Upper lobe of right lung (tissue), 1 donor: ENCODE results near the gene AGBL1. TPM values are rescaled to one million over a fixed set of nuclear protein-coding genes. Genes with fewer than 3 reads are reported as not detected.

Experiments used
- ATAC-seq: fragments of 200-7000 bp; cut with Tn5 transposase; one replicate; pipeline ENCODE4 v1.9.1; 2020; ENCODE audit warnings: mild to moderate bottlenecking, moderate library complexity
- DNase-seq: peaks from one replicate; pipeline ENCODE4 v3.0.0-alpha.2; 2020
- H3K27ac ChIP-seq: fragments of 200-600 bp; one replicate; pipeline ENCODE4 v1.8.0; 2022
- H3K27me3 ChIP-seq: fragments of 200-600 bp; one replicate; pipeline ENCODE4 v1.8.0; 2022; ENCODE audit warnings: mild to moderate bottlenecking
- H3K36me3 ChIP-seq: fragments of 200-600 bp; one replicate; pipeline ENCODE4 v1.8.0; 2022
- H3K4me1 ChIP-seq: fragments of 200-600 bp; one replicate; pipeline ENCODE4 v1.8.0; 2022
- H3K4me3 ChIP-seq: fragments of 200-600 bp; one replicate; pipeline ENCODE4 v1.8.0; 2022; ENCODE audit warnings: mild to moderate bottlenecking
- H3K9me3 ChIP-seq: fragments of 200-600 bp; one replicate; pipeline ENCODE4 v1.8.0; 2022
- intact Hi-C: fragments of 100-400 bp; cut with DNase I; formaldehyde crosslinking; loops from one replicate; pipeline ENCODE4 v1.11.0; 2022
- total RNA-seq: library from RNA; stranded (reverse); fragmentation: NEBNext Ultra II Directional; extraction: Animal tissue kit (Norgen Biotek cat#: 25700); gene quantifications from one replicate; pipeline ENCODE4 v1.2.1, GENCODE V29; 2021
- TF ChIP-seq, protein P1 (sequence below): fragments of 200-600 bp; IDR thresholded peaks from one replicate; pipeline ENCODE4 v1.8.0; 2022; ENCODE audit warnings: antibody characterized with exemption
- donor health status: DM: no; HTN: yes; CAD: no; lungs with severe emphysema.

Gene AGBL1
- total RNA-seq, 1 donor from 2014 or later = 6.5 TPM

DNA sequence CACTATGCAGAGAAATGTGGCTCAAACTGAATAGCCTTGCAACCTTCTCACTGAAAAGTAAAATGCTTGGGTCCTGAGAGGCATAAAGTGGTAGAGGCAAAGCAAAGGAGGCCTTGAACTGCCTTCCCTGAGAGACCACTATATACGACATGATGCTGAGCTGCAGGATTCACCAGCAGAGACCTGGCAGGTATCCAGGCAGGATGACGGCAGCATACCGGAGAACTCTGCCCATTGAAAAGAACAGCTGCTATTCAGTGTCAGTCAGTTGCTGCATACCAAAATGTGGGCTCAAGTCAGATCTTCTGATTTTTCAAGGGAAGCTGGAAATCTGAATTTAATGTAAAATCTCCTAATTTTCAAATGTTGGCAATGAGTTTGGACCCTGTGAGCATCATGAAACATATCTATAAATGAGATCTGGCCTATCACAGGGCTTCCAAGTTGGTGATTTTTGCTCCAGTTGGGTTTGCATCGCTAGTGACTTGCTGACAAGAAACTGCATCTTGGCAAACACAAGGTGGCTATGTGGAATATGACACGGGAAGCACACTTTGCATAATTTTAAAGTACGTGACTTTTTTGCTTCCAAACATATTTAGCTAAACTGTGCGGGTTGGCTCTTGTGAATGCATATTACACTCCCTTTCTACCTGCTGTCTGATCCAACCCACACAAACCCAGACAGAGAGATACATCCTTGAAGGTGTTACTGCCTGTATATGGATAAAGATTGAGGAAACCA lies 529.0 kb downstream of the AGBL1 start:
- Histone ChIP-seq H3K9me3 (no peaks in the 10 kb centered on the region), H3K36me3 (no peaks in the 10 kb centered on the region), H3K4me3 (no peak overlapping the region), H3K27me3 (no peaks in the 10 kb centered on the region), H3K4me1 (no peaks in the 10 kb centered on the region), H3K27ac (no peak overlapping the region)
- TF ChIP-seq, protein P1, sequence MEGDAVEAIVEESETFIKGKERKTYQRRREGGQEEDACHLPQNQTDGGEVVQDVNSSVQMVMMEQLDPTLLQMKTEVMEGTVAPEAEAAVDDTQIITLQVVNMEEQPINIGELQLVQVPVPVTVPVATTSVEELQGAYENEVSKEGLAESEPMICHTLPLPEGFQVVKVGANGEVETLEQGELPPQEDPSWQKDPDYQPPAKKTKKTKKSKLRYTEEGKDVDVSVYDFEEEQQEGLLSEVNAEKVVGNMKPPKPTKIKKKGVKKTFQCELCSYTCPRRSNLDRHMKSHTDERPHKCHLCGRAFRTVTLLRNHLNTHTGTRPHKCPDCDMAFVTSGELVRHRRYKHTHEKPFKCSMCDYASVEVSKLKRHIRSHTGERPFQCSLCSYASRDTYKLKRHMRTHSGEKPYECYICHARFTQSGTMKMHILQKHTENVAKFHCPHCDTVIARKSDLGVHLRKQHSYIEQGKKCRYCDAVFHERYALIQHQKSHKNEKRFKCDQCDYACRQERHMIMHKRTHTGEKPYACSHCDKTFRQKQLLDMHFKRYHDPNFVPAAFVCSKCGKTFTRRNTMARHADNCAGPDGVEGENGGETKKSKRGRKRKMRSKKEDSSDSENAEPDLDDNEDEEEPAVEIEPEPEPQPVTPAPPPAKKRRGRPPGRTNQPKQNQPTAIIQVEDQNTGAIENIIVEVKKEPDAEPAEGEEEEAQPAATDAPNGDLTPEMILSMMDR = no peak
- no peak for DNase-seq
- ATAC-seq = no peak
- intact Hi-C loops = no loop called here

DNA sequence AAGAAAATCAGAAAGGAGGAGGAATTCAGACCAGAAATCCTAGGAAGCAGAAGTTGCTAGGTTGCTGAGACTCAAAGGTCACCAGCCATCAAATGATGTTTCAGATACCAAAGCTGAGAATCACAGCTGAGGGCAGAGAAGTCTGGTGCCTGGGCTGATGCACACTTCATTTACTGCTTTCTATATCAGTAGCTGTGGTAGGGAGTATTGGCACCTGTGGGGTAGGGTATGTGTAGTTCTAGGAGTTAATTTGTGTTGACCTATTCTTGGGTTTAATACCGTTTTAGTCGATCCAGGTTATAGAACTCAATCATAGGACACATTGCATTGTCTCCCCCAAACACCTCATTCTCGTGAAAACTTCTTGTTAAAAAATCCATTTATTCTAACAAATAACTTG lies 529.6 kb downstream of the AGBL1 start:
- H3K4me1 ChIP-seq = no peaks in the 10 kb centered on the region
- no peak for DNase-seq
- no peak for ATAC-seq
- intact Hi-C loops = no loop called here
- H3K27me3 ChIP-seq = no peaks in the 10 kb centered on the region
- H3K4me3 ChIP-seq = no peak overlapping the region
- H3K9me3 ChIP-seq = no peaks in the 10 kb centered on the region
- no peaks in the 10 kb centered on the region for H3K36me3 ChIP-seq
- no peak overlapping the region for H3K27ac ChIP-seq
- TF ChIP-seq, protein P1 = no peak

DNA sequence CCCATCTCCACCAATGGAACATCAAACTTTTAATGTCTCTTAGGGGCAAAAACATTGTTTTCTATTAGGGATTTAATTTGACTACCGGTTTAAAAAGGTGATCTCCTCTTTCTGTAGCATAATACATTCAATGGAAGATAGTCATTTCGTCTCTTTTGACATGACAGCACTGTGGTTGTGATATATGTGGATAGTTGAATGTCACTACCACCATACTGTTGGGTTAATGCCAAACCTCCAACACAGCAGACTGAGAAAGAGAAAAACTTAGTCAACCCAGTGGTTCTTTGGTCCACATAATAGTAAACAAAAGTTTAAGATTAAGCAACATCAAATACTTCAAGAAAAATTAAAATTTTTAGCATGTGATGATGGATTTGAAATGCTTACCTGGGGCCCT lies 530.4 kb downstream of the AGBL1 start:
- DNase-seq (no peak), ATAC-seq (no peak)
- H3K4me3 ChIP-seq = no peak overlapping the region
- H3K9me3 ChIP-seq = no peaks in the 10 kb centered on the region
- no peaks in the 10 kb centered on the region for H3K36me3 ChIP-seq
- no peaks in the 10 kb centered on the region for H3K27me3 ChIP-seq
- no peak overlapping the region for H3K27ac ChIP-seq
- TF ChIP-seq, protein P1 = no peak
- no peaks in the 10 kb centered on the region for H3K4me1 ChIP-seq
- intact Hi-C loops = no loop called here

DNA sequence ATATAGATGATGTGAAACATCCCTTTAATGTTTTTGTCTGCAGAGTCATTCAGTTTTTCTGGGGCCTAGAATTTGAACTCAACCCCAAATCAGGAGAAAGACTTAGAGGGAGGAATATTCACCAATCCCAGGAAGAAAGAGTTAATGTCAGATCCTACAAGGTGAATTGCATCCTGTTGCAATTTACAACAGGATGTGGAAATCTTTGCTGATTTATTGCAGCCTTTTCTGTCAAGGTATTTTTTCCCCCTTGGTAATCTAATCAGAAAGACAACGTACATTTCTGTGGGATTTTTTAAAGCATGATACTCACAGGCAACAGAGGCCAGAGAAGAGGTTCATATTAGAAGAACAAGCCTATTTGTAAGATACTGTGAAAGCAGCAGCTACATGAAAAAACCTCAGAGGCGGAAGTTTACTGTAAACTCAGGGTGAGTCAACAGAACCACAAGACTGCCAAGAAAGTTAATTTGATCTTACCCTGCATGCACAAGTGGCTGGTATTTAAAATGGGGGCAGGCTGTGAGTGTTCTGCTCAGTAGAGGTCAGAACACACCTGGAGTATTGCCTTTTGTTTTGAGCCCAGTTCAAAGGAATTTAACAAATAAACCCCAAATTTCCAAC lies 531.9 kb downstream of the AGBL1 start:
- Histone ChIP-seq H3K36me3 (no peaks in the 10 kb centered on the region), H3K4me3 (no peak overlapping the region), H3K27me3 (no peaks in the 10 kb centered on the region), H3K9me3 (no peaks in the 10 kb centered on the region), H3K4me1 (no peaks in the 10 kb centered on the region), H3K27ac (no peak overlapping the region)
- DNase-seq = no peak
- ATAC-seq = peak; percentile 39
- TF ChIP-seq, protein P1 = no peak
- intact Hi-C loops = no loop called here

DNA sequence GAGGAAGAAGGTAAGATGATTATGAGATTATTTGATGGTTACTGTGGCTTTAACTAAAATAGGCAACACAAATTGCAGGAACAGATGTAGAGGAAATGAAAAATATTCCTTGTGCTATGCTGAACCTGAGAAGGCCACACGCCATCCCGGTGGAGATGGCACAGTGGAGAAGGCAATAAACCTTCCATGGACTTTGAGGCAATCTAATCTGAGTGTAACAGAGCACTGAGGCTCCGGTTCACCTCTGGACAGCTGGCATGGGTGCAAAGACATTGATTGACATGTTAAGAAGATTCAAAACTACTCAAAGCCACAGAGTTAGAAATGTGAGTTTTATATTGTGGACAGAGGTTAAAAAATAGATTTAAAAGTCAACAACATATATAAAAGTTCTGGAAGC lies 535.7 kb downstream of the AGBL1 start:
- ATAC-seq (no peak), DNase-seq (no peak)
- no peak overlapping the region for H3K4me3 ChIP-seq
- H3K36me3 ChIP-seq = no peaks in the 10 kb centered on the region
- no peaks in the 10 kb centered on the region for H3K4me1 ChIP-seq
- H3K9me3 ChIP-seq = no peaks in the 10 kb centered on the region
- intact Hi-C loops = no loop called here
- H3K27ac ChIP-seq = no peak overlapping the region
- TF ChIP-seq, protein P1 = no peak
- H3K27me3 ChIP-seq = no peaks in the 10 kb centered on the region
